Measurements from ENCODE around the gene TBC1D2.

TBC1D2 gene

GRCh38 chr9:98234245-98234825 lies 21.1 kb downstream of the TBC1D2 start:
- no peak for DNase-seq (ENCODE audit: low read depth)
- no peak overlapping the region for H3K4me3 ChIP-seq (ENCODE audit: low read depth, low read length)
- in situ Hi-C loops (cut with HindIII; ENCODE audit: low sequenced_read_pairs) = no loop called here
- no peak for TF ChIP-seq CTCF (IDR thresholded peaks at IDR 0.05; ENCODE audit: low read depth, low read length, missing control alignments)

- H3K4me3 ChIP-seq (ENCODE audit: low read depth, low read length) = no peak overlapping the region
- no peak for TF ChIP-seq CTCF (IDR thresholded peaks at IDR 0.05; ENCODE audit: low read depth, low read length, missing control alignments)
- in situ Hi-C loops (cut with HindIII; ENCODE audit: low sequenced_read_pairs) = no loop called here
- DNase-seq (ENCODE audit: low read depth) = no peak
Observed at GRCh38 chr9:98232926-98233325, 22.5 kb downstream of the TBC1D2 start.

- H3K4me3 ChIP-seq (ENCODE audit: low read depth, low read length) = no peak overlapping the region
- TF ChIP-seq CTCF (IDR thresholded peaks at IDR 0.05; ENCODE audit: low read depth, low read length, missing control alignments) = no peak
- DNase-seq (ENCODE audit: low read depth) = no peak
- in situ Hi-C loops (cut with HindIII; ENCODE audit: low sequenced_read_pairs) = no loop called here
Observed at GRCh38 chr9:98231770-98232478, 23.5 kb downstream of the TBC1D2 start.

GRCh38 chr9:98230789-98231188 lies 24.7 kb downstream of the TBC1D2 start:
- no peak for TF ChIP-seq CTCF (IDR thresholded peaks at IDR 0.05; ENCODE audit: low read depth, low read length, missing control alignments)
- in situ Hi-C loops (cut with HindIII; ENCODE audit: low sequenced_read_pairs) = no loop called here
- H3K4me3 ChIP-seq (ENCODE audit: low read depth, low read length) = no peak overlapping the region
- DNase-seq (ENCODE audit: low read depth) = no peak

- no peak for TF ChIP-seq CTCF (IDR thresholded peaks at IDR 0.05; ENCODE audit: low read depth, low read length, missing control alignments)
- in situ Hi-C loops (cut with HindIII; ENCODE audit: low sequenced_read_pairs) = no loop called here
Observed at GRCh38 chr9:98230304-98230703, 25.1 kb downstream of the TBC1D2 start.

GRCh38 chr9:98229620-98230019 lies 25.8 kb downstream of the TBC1D2 start:
- in situ Hi-C loops (cut with HindIII; ENCODE audit: low sequenced_read_pairs) = no loop called here
- no peak for TF ChIP-seq CTCF (IDR thresholded peaks at IDR 0.05; ENCODE audit: low read depth, low read length, missing control alignments)
- no peak for DNase-seq (ENCODE audit: low read depth)
- H3K4me3 ChIP-seq (ENCODE audit: low read depth, low read length) = no peak overlapping the region

More at GRCh38 chr9:98230304-98230703, 25.1 kb downstream of the TBC1D2 start:
- no peak for DNase-seq (ENCODE audit: low read depth)
- no peak overlapping the region for H3K4me3 ChIP-seq (ENCODE audit: low read depth, low read length)
